Tibial artery (tissue), 4 donors: ENCODE measurements around the gene C14orf39.

Source experiments
- DNase-seq, 2 donors: peaks; one replicate each; pipeline ENCODE4 v3.0.0-alpha.2; 2019
- H3K27ac ChIP-seq, 2 donors: fragments of 200-600 bp; sonication (generic) in 1 of 2; 1 replicate in 1 of 2; 2 replicates in 1 of 2; pipeline ENCODE4 v1.5.1; 2018 to 2019; ENCODE audit warnings: mild to moderate bottlenecking in 1 of 2
- H3K27me3 ChIP-seq, 2 donors: fragments of 200-600 bp; sonication (generic) in 1 of 2; one replicate each; pipeline versions ENCODE4 v1.5.1 to v1.6.0; 2016 to 2019
- H3K36me3 ChIP-seq, 3 donors: fragments of 200-600 bp; sonication (generic) in 2 of 3; one replicate each; pipeline ENCODE4 v1.5.1; 2016 to 2019; ENCODE audit warnings: mild to moderate bottlenecking in 2 of 3
- H3K4me1 ChIP-seq, 4 donors: fragments of 200-600 bp; sonication (generic) in 2 of 4; 1 replicate in 3 of 4; 2 replicates in 1 of 4; pipeline ENCODE4 v1.5.1; 2016 to 2019
- H3K4me3 ChIP-seq, 2 donors: fragments of 200-600 bp; sonication (generic) in 1 of 2; 1 replicate in 1 of 2; 2 replicates in 1 of 2; pipeline ENCODE4 v1.5.1; 2018 to 2019; ENCODE audit warnings: mild to moderate bottlenecking in 2 of 2
- H3K9me3 ChIP-seq, 3 donors: fragments of 200-600 bp; sonication (generic) in 1 of 3; one replicate each; pipeline ENCODE4 v1.5.1; 2016 to 2019
- intact Hi-C: fragments of 100-400 bp; cut with DNase I; formaldehyde crosslinking; loops from one replicate; pipeline ENCODE4 v1.15.0; 2023; ENCODE audit warnings: low total_unique reads
- TF ChIP-seq, protein P1 (sequence below), 2 experiments: fragments of 200-600 bp in 1 of 2; fragments of 450-650 bp in 1 of 2; IDR thresholded peaks; one replicate each; pipeline ENCODE4 v1.5.1; 2017 to 2019; ENCODE audit warnings: antibody characterized with exemption in 2 of 2, mild to moderate bottlenecking in 1 of 2, moderate library complexity in 1 of 2

C14orf39 gene

GRCh38 chr14:60512973-60513571 is 27.2 kb upstream of the C14orf39 start:
- Histone ChIP-seq H3K4me1 (peaks cover 0 to 48% (median 37%) of the 10 kb centered on the region in 4 donors), H3K27ac (no peak overlapping the region), H3K36me3 (no peaks in the 10 kb centered on the region), H3K27me3 (peaks cover 0 to 95% of the 10 kb centered on the region in 2 donors), H3K9me3 (no peaks in the 10 kb centered on the region), H3K4me3 (no peak overlapping the region)
- intact Hi-C loops = no loop called here
- TF ChIP-seq, protein P1, sequence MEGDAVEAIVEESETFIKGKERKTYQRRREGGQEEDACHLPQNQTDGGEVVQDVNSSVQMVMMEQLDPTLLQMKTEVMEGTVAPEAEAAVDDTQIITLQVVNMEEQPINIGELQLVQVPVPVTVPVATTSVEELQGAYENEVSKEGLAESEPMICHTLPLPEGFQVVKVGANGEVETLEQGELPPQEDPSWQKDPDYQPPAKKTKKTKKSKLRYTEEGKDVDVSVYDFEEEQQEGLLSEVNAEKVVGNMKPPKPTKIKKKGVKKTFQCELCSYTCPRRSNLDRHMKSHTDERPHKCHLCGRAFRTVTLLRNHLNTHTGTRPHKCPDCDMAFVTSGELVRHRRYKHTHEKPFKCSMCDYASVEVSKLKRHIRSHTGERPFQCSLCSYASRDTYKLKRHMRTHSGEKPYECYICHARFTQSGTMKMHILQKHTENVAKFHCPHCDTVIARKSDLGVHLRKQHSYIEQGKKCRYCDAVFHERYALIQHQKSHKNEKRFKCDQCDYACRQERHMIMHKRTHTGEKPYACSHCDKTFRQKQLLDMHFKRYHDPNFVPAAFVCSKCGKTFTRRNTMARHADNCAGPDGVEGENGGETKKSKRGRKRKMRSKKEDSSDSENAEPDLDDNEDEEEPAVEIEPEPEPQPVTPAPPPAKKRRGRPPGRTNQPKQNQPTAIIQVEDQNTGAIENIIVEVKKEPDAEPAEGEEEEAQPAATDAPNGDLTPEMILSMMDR (IDR thresholded peaks at IDR 0.05) = no peak
- no peak for DNase-seq

DNA sequence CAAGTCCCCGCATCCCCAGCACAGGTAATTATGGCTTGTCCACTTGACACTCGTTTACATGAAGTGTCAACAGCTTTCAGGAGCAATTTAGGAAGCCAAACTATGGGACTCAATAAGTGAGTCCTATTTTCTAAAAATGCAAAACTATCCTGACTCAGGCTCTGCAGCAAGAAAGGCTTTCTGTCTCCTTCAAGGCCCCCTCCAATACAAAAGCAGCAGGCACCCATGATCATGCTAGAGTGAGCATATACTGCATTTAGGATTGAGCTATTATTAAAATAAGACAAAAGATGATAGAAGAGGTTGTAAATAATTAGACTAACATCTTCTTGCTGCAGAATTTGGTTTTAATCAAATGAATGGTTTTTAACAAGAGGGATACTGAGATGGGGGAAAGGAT is 26.3 kb upstream of the C14orf39 start:
- Histone ChIP-seq H3K27ac (no peak overlapping the region), H3K9me3 (no peaks in the 10 kb centered on the region), H3K4me1 (peaks cover 0 to 51% (median 39%) of the 10 kb centered on the region in 4 donors), H3K27me3 (peaks cover 0 to 98% of the 10 kb centered on the region in 2 donors), H3K36me3 (no peaks in the 10 kb centered on the region), H3K4me3 (no peak overlapping the region)
- DNase-seq = no peak
- TF ChIP-seq, protein P1 (IDR thresholded peaks at IDR 0.05) = no peak
- intact Hi-C loops = no loop called here

- intact Hi-C loops = no loop called here
- TF ChIP-seq, protein P1 (IDR thresholded peaks at IDR 0.05) = no peak
- H3K4me3 ChIP-seq = peak overlapping the region in 1 of 2 donors; percentile 8
- no peaks in the 10 kb centered on the region for H3K9me3 ChIP-seq
- no peaks in the 10 kb centered on the region for H3K36me3 ChIP-seq
- peaks cover 0 to 59% (median 40%) of the 10 kb centered on the region in 4 donors for H3K4me1 ChIP-seq
- DNase-seq = no peak
- peaks cover 0 to 100% of the 10 kb centered on the region in 2 donors for H3K27me3 ChIP-seq
- no peak overlapping the region for H3K27ac ChIP-seq
Measured at GRCh38 chr14:60510951-60511599, 25.2 kb upstream of the C14orf39 start.

- H3K4me3 ChIP-seq = no peak overlapping the region
- DNase-seq = no peak
- intact Hi-C loops = no loop called here
- no peaks in the 10 kb centered on the region for H3K9me3 ChIP-seq
- peaks cover 0 to 100% of the 10 kb centered on the region in 2 donors for H3K27me3 ChIP-seq
- H3K4me1 ChIP-seq = peaks cover 0 to 56% (median 38%) of the 10 kb centered on the region in 4 donors
- TF ChIP-seq, protein P1 (IDR thresholded peaks at IDR 0.05) = no peak
- no peaks in the 10 kb centered on the region for H3K36me3 ChIP-seq
- no peak overlapping the region for H3K27ac ChIP-seq
Measured at GRCh38 chr14:60510254-60510950, 24.5 kb upstream of the C14orf39 start.

GRCh38 chr14:60509438-60510253 is 23.8 kb upstream of the C14orf39 start:
- DNase-seq = peak in 1 of 2 donors; percentile 60
- TF ChIP-seq, protein P1 (IDR thresholded peaks at IDR 0.05) = no peak
- no peaks in the 10 kb centered on the region for H3K36me3 ChIP-seq
- intact Hi-C loops = no loop called here
- peak overlapping the region in 1 of 2 donors; percentile 37 for H3K4me3 ChIP-seq
- H3K27me3 ChIP-seq = peaks cover 0 to 97% of the 10 kb centered on the region in 2 donors
- H3K27ac ChIP-seq = no peak overlapping the region
- H3K4me1 ChIP-seq = peaks cover 0 to 48% (median 32%) of the 10 kb centered on the region in 4 donors
- H3K9me3 ChIP-seq = no peaks in the 10 kb centered on the region
